Mesenchymal stem cell (in vitro differentiated cells and primary cell): ENCODE results near the gene DHX8.

ENCODE experiments used
- DNase-seq: peaks from one replicate; pipeline ENCODE4 v3.0.0-alpha.2; 2013
- H2AFZ ChIP-seq: one replicate; pipeline ENCODE4 v1.6.1; 2013; ENCODE audit warnings: low read depth, mild to moderate bottlenecking, control low read depth, inconsistent platforms, low read length, moderate library complexity
- H2AK5ac ChIP-seq: 2 replicates; pipeline ENCODE4 v1.6.1; 2013; ENCODE audit warnings: low read length, moderate library complexity, mild to moderate bottlenecking, inconsistent platforms; ENCODE audit not compliant: severe bottlenecking
- H2BK120ac ChIP-seq: one replicate; pipeline ENCODE4 v1.6.1; 2013; ENCODE audit warnings: low read depth, mild to moderate bottlenecking, inconsistent platforms, low read length, moderate library complexity
- H2BK12ac ChIP-seq, 2 experiments: one replicate each; pipeline ENCODE4 v1.6.1; 2013; ENCODE audit warnings: inconsistent platforms in 2 of 2, low read length in 2 of 2, mild to moderate bottlenecking in 2 of 2, moderate library complexity in 2 of 2, control low read depth in 1 of 2
- H2BK15ac ChIP-seq: one replicate; pipeline ENCODE4 v1.6.1; 2013; ENCODE audit warnings: mild to moderate bottlenecking, low read depth, inconsistent platforms; ENCODE audit not compliant: poor library complexity, severe bottlenecking
- H2BK5ac ChIP-seq: 2 replicates; pipeline ENCODE4 v1.6.1; 2013; ENCODE audit warnings: low read depth, mild to moderate bottlenecking, low read length, control low read depth, inconsistent platforms; ENCODE audit not compliant: poor library complexity, severe bottlenecking
- H3K14ac ChIP-seq, 2 experiments: one replicate each; pipeline ENCODE4 v1.6.1; 2013; ENCODE audit warnings: inconsistent platforms in 2 of 2, low read length in 2 of 2, control low read depth in 1 of 2, mild to moderate bottlenecking in 1 of 2, moderate library complexity in 1 of 2
- H3K18ac ChIP-seq, 2 experiments: one replicate each; pipeline ENCODE4 v1.6.1; 2013; ENCODE audit warnings: inconsistent platforms in 2 of 2, low read length in 2 of 2, control low read depth in 1 of 2, low read depth in 1 of 2, mild to moderate bottlenecking in 1 of 2
- H3K23ac ChIP-seq, 2 experiments: one replicate each; pipeline ENCODE4 v1.6.1; 2013; ENCODE audit warnings: inconsistent platforms in 2 of 2, low read length in 2 of 2, mild to moderate bottlenecking in 2 of 2, moderate library complexity in 2 of 2, control low read depth in 1 of 2
- H3K27ac ChIP-seq: 2 replicates; pipeline ENCODE4 v1.5.1; 2013; ENCODE audit warnings: mild to moderate bottlenecking, moderate library complexity, low read length, control low read depth, inconsistent platforms; ENCODE audit not compliant: poor library complexity, severe bottlenecking
- H3K27me3 ChIP-seq, 2 experiments: 2 replicates each; pipeline versions ENCODE4 v1.6.1 to v1.7.0; 2013; ENCODE audit warnings: low read length in 2 of 2, mild to moderate bottlenecking in 2 of 2, moderate library complexity in 2 of 2, control low read depth in 1 of 2, inconsistent platforms in 1 of 2; ENCODE audit not compliant: control insufficient read depth in 1 of 2, insufficient read depth in 1 of 2
- H3K36me3 ChIP-seq, 2 experiments: 2 replicates each; pipeline versions ENCODE4 v1.6.1 to v1.7.0; 2013; ENCODE audit warnings: low read length in 2 of 2, control low read depth in 1 of 2, inconsistent platforms in 1 of 2, low read depth in 1 of 2, mild to moderate bottlenecking in 1 of 2; ENCODE audit not compliant: insufficient read depth in 2 of 2, control insufficient read depth in 1 of 2
- H3K4ac ChIP-seq, 2 experiments: one replicate each; pipeline ENCODE4 v1.6.1; 2013; ENCODE audit warnings: inconsistent platforms in 2 of 2, low read length in 2 of 2, mild to moderate bottlenecking in 2 of 2, moderate library complexity in 2 of 2, control low read depth in 1 of 2, low read depth in 1 of 2
- H3K4me1 ChIP-seq: 2 replicates; pipeline ENCODE4 v1.6.1; 2013; ENCODE audit warnings: low read depth, low read length, control low read depth; ENCODE audit not compliant: control insufficient read depth, insufficient read depth
- H3K4me2 ChIP-seq: 2 replicates; pipeline ENCODE4 v1.6.1; 2013; ENCODE audit warnings: low read length, mild to moderate bottlenecking, inconsistent platforms; ENCODE audit not compliant: poor library complexity, severe bottlenecking
- H3K4me3 ChIP-seq, 2 experiments: 2 replicates each; pipeline versions ENCODE4 v1.5.1 to v1.7.0; 2013; ENCODE audit warnings: low read length in 2 of 2, mild to moderate bottlenecking in 2 of 2, control low read depth in 1 of 2, low read depth in 1 of 2; ENCODE audit not compliant: insufficient read depth in 1 of 2
- H3K79me1 ChIP-seq: replicated peaks from 2 replicates; pipeline ENCODE4 v1.6.1; 2013; ENCODE audit warnings: mild to moderate bottlenecking, control low read depth, low read length, inconsistent platforms; ENCODE audit not compliant: poor library complexity, severe bottlenecking
- H3K9ac ChIP-seq: 2 replicates; pipeline ENCODE4 v1.7.0; 2013; ENCODE audit warnings: mild to moderate bottlenecking, low read length, moderate library complexity
- H3K9me3 ChIP-seq: 2 replicates; pipeline ENCODE4 v1.7.0; 2013; ENCODE audit warnings: mild to moderate bottlenecking, low read length; ENCODE audit not compliant: control insufficient read depth
- H4K8ac ChIP-seq: one replicate; pipeline ENCODE4 v1.6.1; 2013; ENCODE audit warnings: inconsistent platforms, mild to moderate bottlenecking, low read length, moderate library complexity
- H4K91ac ChIP-seq: one replicate; pipeline ENCODE4 v1.6.1; 2013; ENCODE audit warnings: mild to moderate bottlenecking, low read length, inconsistent platforms
- WGBS: methylation state at CpG from one replicate; pipeline ENCODE4 v1.1.7; 2013; ENCODE audit warnings: mixed read lengths; 5-methylcytosine and 5-hydroxymethylcytosine counted together

The DHX8 gene

GRCh38 chr17:43543771-43544575 is 60.2 kb downstream of the DHX8 start:
- peak overlapping the region; percentile 93 to 96 for H2BK12ac ChIP-seq
- no peaks in the 10 kb centered on the region for H3K27me3 ChIP-seq
- H3K4me3 ChIP-seq = peak overlapping the region in 1 of 2 experiments; percentile 81
- peak overlapping the region; percentile 96 for H3K4me2 ChIP-seq
- no peak overlapping the region for H2AFZ ChIP-seq
- H3K36me3 ChIP-seq = no peaks in the 10 kb centered on the region
- peak overlapping the region in 1 of 2 experiments; percentile 92 for H3K14ac ChIP-seq
- peaks cover 21% of the 10 kb centered on the region for H3K79me1 ChIP-seq
- peaks cover 29% of the 10 kb centered on the region for H3K4me1 ChIP-seq
- H2AK5ac ChIP-seq = no peak overlapping the region
- H3K9me3 ChIP-seq = no peaks in the 10 kb centered on the region
- peak overlapping the region in 1 of 2 experiments; percentile 85 for H3K23ac ChIP-seq
- H2BK15ac ChIP-seq = peak overlapping the region; percentile 71
- peak overlapping the region; percentile 80 to 82 for H3K4ac ChIP-seq
- peak overlapping the region; percentile 79 for H4K8ac ChIP-seq
- peak overlapping the region in 1 of 2 experiments; percentile 69 for H3K18ac ChIP-seq
- H2BK120ac ChIP-seq = peak overlapping the region; percentile 82
- H2BK5ac ChIP-seq = peak overlapping the region; percentile 3
- no peak for DNase-seq
- no peak overlapping the region for H3K27ac ChIP-seq
- H3K9ac ChIP-seq = no peak overlapping the region
- peak overlapping the region; percentile 58 for H4K91ac ChIP-seq
- WGBS = 39% methylated on average over 5 of the region's 7 CpGs

- no peak overlapping the region for H2BK5ac ChIP-seq
- H3K23ac ChIP-seq = no peak overlapping the region
- peak overlapping the region in 1 of 2 experiments; percentile 63 for H2BK12ac ChIP-seq
- peak overlapping the region; percentile 86 for H3K9ac ChIP-seq
- H4K8ac ChIP-seq = peak overlapping the region; percentile 73
- no peak overlapping the region for H4K91ac ChIP-seq
- H2AFZ ChIP-seq = peak overlapping the region; percentile 86
- H3K9me3 ChIP-seq = no peaks in the 10 kb centered on the region
- H3K4ac ChIP-seq = peak overlapping the region in 1 of 2 experiments; percentile 9
- peaks cover 29% of the 10 kb centered on the region for H3K4me1 ChIP-seq
- peaks cover 21% of the 10 kb centered on the region for H3K79me1 ChIP-seq
- H2AK5ac ChIP-seq = no peak overlapping the region
- H3K4me2 ChIP-seq = peak overlapping the region; percentile 96
- H2BK120ac ChIP-seq = peak overlapping the region; percentile 82
- no peaks in the 10 kb centered on the region for H3K36me3 ChIP-seq
- DNase-seq = no peak
- no peaks in the 10 kb centered on the region for H3K27me3 ChIP-seq
- no peak overlapping the region for H2BK15ac ChIP-seq
- H3K14ac ChIP-seq = no peak overlapping the region
- peak overlapping the region; percentile 64 to 81 for H3K4me3 ChIP-seq
- H3K18ac ChIP-seq = peak overlapping the region in 1 of 2 experiments; percentile 77
- WGBS = 2% methylated on average over 18 of the region's 21 CpGs
- no peak overlapping the region for H3K27ac ChIP-seq
Measured at GRCh38 chr17:43545383-43545632, 61.5 kb downstream of the DHX8 start.

GRCh38 chr17:43546319-43547188 is 62.8 kb downstream of the DHX8 start, which contains the start of gene ETV4:
TSS of gene ETV4 (minus strand) at chr17:43546340. CDS start at chr17:43545617, 723 bp downstream.
- peak within 1 kb of the TSS; percentile 64 to 81 for H3K4me3 ChIP-seq
- DNase-seq = peak; percentile 96
- H3K4me2 ChIP-seq = peak within 1 kb of the TSS; percentile 96
- peak within 1 kb of the TSS; percentile 86 for H3K9ac ChIP-seq
- H3K79me1 ChIP-seq = peaks cover 17% of the 10 kb centered on the region
- peak within 1 kb of the TSS; percentile 82 to 86 for H3K18ac ChIP-seq
- H3K9me3 ChIP-seq = no peaks in the 10 kb centered on the region
- peak within 1 kb of the TSS; percentile 63 to 67 for H2BK12ac ChIP-seq
- peak within 1 kb of the TSS in 1 of 2 experiments; percentile 91 for H3K23ac ChIP-seq
- H3K14ac ChIP-seq = peak within 1 kb of the TSS in 1 of 2 experiments; percentile 55
- no peaks in the 10 kb centered on the region for H3K36me3 ChIP-seq
- H2AFZ ChIP-seq = peak within 1 kb of the TSS; percentile 86
- peaks cover 23% of the 10 kb centered on the region for H3K4me1 ChIP-seq
- no peak within 1 kb of the TSS for H2BK5ac ChIP-seq
- H3K4ac ChIP-seq = peak within 1 kb of the TSS in 1 of 2 experiments; percentile 73
- no peaks in the 10 kb centered on the region for H3K27me3 ChIP-seq
- under 1% methylated on average over 46 of the region's 46 CpGs for WGBS
- H2AK5ac ChIP-seq = no peak within 1 kb of the TSS
- H2BK15ac ChIP-seq = peak within 1 kb of the TSS; percentile 83
- peak within 1 kb of the TSS; percentile 82 for H4K8ac ChIP-seq
- H3K27ac ChIP-seq = peak within 1 kb of the TSS; percentile 33
- peak within 1 kb of the TSS; percentile 82 for H4K91ac ChIP-seq
- H2BK120ac ChIP-seq = peak within 1 kb of the TSS; percentile 82

- Histone ChIP-seq H2AK5ac (no peak overlapping the region), H3K4me2 (no peak overlapping the region), H3K79me1 (peaks cover 13% of the 10 kb centered on the region), H4K91ac (no peak overlapping the region), H2BK5ac (no peak overlapping the region), H3K23ac (no peak overlapping the region), H2AFZ (no peak overlapping the region), H3K4me1 (peaks cover 24% of the 10 kb centered on the region), H3K4me3 (peak overlapping the region in 1 of 2 experiments; percentile 81), H3K9me3 (no peaks in the 10 kb centered on the region), H2BK120ac (no peak overlapping the region), H3K18ac (no peak overlapping the region), H3K14ac (no peak overlapping the region), H2BK15ac (no peak overlapping the region), H3K27ac (no peak overlapping the region), H3K36me3 (no peaks in the 10 kb centered on the region), H3K27me3 (no peaks in the 10 kb centered on the region), H4K8ac (peak overlapping the region; percentile 28), H3K4ac (no peak overlapping the region), H2BK12ac (no peak overlapping the region), H3K9ac (peak overlapping the region; percentile 62)
- DNase-seq = no peak
- 77% methylated on average over 1 of the region's 2 CpGs for WGBS
Measured at GRCh38 chr17:43547189-43547550, 63.4 kb downstream of the DHX8 start.
